SK-N-MC (cell line): ENCODE results near the gene LAMB4.

Source experiments
- EZH2 ChIP-seq: fragments of 200-600 bp; sonication (generic); IDR thresholded peaks from one replicate; pipeline ENCODE4 v1.6.1; 2017; ENCODE audit warnings: antibody characterized with exemption
- FOXP2 ChIP-seq: optimal IDR thresholded peaks from 2 replicates; pipeline ENCODE3; 2011; ENCODE audit warnings: mild to moderate bottlenecking, moderate library complexity; ENCODE audit not compliant: insufficient read depth; ENCODE audit errors: extremely low read length, control extremely low read depth
- POLR2AphosphoS5 ChIP-seq: IDR thresholded peaks from 2 replicates; pipeline ENCODE4 v1.6.1; 2012; ENCODE audit warnings: mild to moderate bottlenecking, low read depth, low read length, borderline replicate concordance

GRCh38 chr7:108010377-108010776, 119.8 kb downstream of the LAMB4 start:
- TF ChIP-seq POLR2AphosphoS5 (no peak), EZH2 (no peak), FOXP2 (no peak)
